HepG2 (cell line): Measurements from ENCODE around the gene PKMYT1. TPM values are rescaled to one million over a fixed set of nuclear protein-coding genes. Genes with fewer than 3 reads are reported as not detected.

Experiments used
- ARNT ChIP-seq: fragments of 450-650 bp; IDR thresholded peaks from 2 replicates; pipeline ENCODE4 v1.6.1; 2017
- GLI4 ChIP-seq: sonication (generic); formaldehyde crosslinking; IDR thresholded peaks from 2 replicates; pipeline ENCODE4 v1.5.1; 2020; ENCODE audit warnings: missing genetic modification reagents, mild to moderate bottlenecking, moderate library complexity, borderline replicate concordance
- KDM1A ChIP-seq: IDR thresholded peaks from 2 replicates; pipeline ENCODE4 v1.6.1; 2016; ENCODE audit warnings: missing compliant biosample characterization
- KDM5A ChIP-seq: fragments of 200-600 bp; sonication (generic); IDR thresholded peaks from 2 replicates; pipeline ENCODE4 v1.7.0; 2018; ENCODE audit warnings: antibody characterized with exemption, mild to moderate bottlenecking, low read length, borderline replicate concordance
- MAZ ChIP-seq, 2 experiments: sonication (generic) in 1 of 2; formaldehyde crosslinking in 1 of 2; IDR thresholded peaks; 2 replicates each; pipeline versions ENCODE4 v1.5.0 to v1.6.1; 2012 to 2020; ENCODE audit warnings: low read depth in 2 of 2, mild to moderate bottlenecking in 2 of 2, borderline replicate concordance in 1 of 2, improper control_type of control experiment in 1 of 2, low read length in 1 of 2, missing genetic modification reagents in 1 of 2, moderate library complexity in 1 of 2
- MXI1 ChIP-seq: IDR thresholded peaks from 3 replicates; pipeline ENCODE4 v1.6.1; 2012; ENCODE audit warnings: low read depth, low read length, inconsistent platforms, borderline replicate concordance
- PBX2 ChIP-seq: IDR thresholded peaks from 2 replicates; pipeline ENCODE4 v1.6.1; 2016; ENCODE audit warnings: control low read depth
- RORA ChIP-seq: sonication (generic); formaldehyde crosslinking; IDR thresholded peaks from 2 replicates; pipeline ENCODE4 v1.5.0; 2020; ENCODE audit warnings: mild to moderate bottlenecking, missing genetic modification reagents, moderate library complexity
- SIN3A ChIP-seq: IDR thresholded peaks from 2 replicates; pipeline ENCODE4 v1.6.1; 2011; ENCODE audit warnings: low read depth, mild to moderate bottlenecking, control low read depth, low read length, borderline replicate concordance
- SP5 ChIP-seq: IDR thresholded peaks from 2 replicates; pipeline ENCODE4 v1.6.1; 2016; ENCODE audit warnings: low read depth, borderline replicate concordance
- STAG1 ChIP-seq: sonication (generic); formaldehyde crosslinking; IDR thresholded peaks from 2 replicates; pipeline ENCODE4 v1.4.0; 2020; ENCODE audit warnings: missing genetic modification reagents
- TCF7 ChIP-seq: sonication (generic); IDR thresholded peaks from 2 replicates; pipeline ENCODE4 v1.6.1; 2016; ENCODE audit warnings: antibody characterized with exemption, low read depth
- TEAD2 ChIP-seq: sonication (generic); formaldehyde crosslinking; IDR thresholded peaks from 2 replicates; pipeline ENCODE4 v1.9.0; 2021; ENCODE audit warnings: missing genetic modification reagents
- TOE1 ChIP-seq: sonication (generic); formaldehyde crosslinking; IDR thresholded peaks from 2 replicates; pipeline ENCODE4 v1.4.0; 2020; ENCODE audit warnings: mild to moderate bottlenecking, missing genetic modification reagents
- ZFP37 ChIP-seq: sonication (generic); formaldehyde crosslinking; IDR thresholded peaks from 2 replicates; pipeline ENCODE4 v1.4.0; 2020; ENCODE audit warnings: missing genetic modification reagents, borderline replicate concordance
- ZKSCAN5 ChIP-seq: sonication (generic); formaldehyde crosslinking; IDR thresholded peaks from 2 replicates; pipeline ENCODE4 v1.5.1; 2020; ENCODE audit warnings: mild to moderate bottlenecking, missing genetic modification reagents
- ZNF136 ChIP-seq: sonication (generic); formaldehyde crosslinking; IDR thresholded peaks from 2 replicates; pipeline ENCODE4 v1.8.1; 2022; ENCODE audit warnings: low read depth, mild to moderate bottlenecking, moderate library complexity, missing genetic modification reagents
- ZNF232 ChIP-seq: sonication (generic); formaldehyde crosslinking; IDR thresholded peaks from 2 replicates; pipeline ENCODE4 v1.4.0; 2020; ENCODE audit warnings: missing genetic modification reagents, borderline replicate concordance
- ZNF281 ChIP-seq: sonication (generic); formaldehyde crosslinking; IDR thresholded peaks from 2 replicates; pipeline ENCODE4 v1.4.0; 2020; ENCODE audit warnings: missing genetic modification reagents, borderline replicate concordance
- ZNF414 ChIP-seq: sonication (generic); formaldehyde crosslinking; IDR thresholded peaks from 2 replicates; pipeline ENCODE4 v1.5.0; 2020; ENCODE audit warnings: missing genetic modification reagents
- ZNF615 ChIP-seq: sonication (generic); formaldehyde crosslinking; IDR thresholded peaks from 2 replicates; pipeline ENCODE4 v1.5.0; 2020; ENCODE audit warnings: mild to moderate bottlenecking, missing genetic modification reagents, borderline replicate concordance
- ZNF709 ChIP-seq: sonication (generic); formaldehyde crosslinking; IDR thresholded peaks from 2 replicates; pipeline ENCODE4 v1.5.0; 2020; ENCODE audit warnings: mild to moderate bottlenecking, missing genetic modification reagents
- polyA plus RNA-seq, 8 experiments: library from polyadenylated mRNA; depleted of rRNA in 3 of 8; stranded (reverse) in 7 of 8; unstranded in 1 of 8; fragments of >200 nt; fragmentation: Illumina TruSeq in 4 of 8; extraction: Trizol in 4 of 8; gene quantifications; 2 replicates each; pipeline versions ENCODE4 v1.2.1 to v1.2.3, GENCODE V29; 2011 to 2016; ENCODE audit warnings: low read depth in 4 of 8, missing spikeins in 1 of 8, mixed read lengths in 1 of 8; ENCODE audit not compliant: insufficient read depth in 1 of 8
- total RNA-seq, 5 experiments: library from RNA; depleted of rRNA; stranded (reverse); fragments of >200 nt; fragmentation: Illumina TruSeq; extraction: Trizol; gene quantifications; 2 replicates each; pipeline ENCODE4 v1.2.3, GENCODE V29; 2016; ENCODE audit warnings: low read depth in 1 of 5
- TF ChIP-seq, protein P1 (sequence below): sonication (generic); formaldehyde crosslinking; IDR thresholded peaks from 2 replicates; pipeline ENCODE4 v1.8.0; 2023; ENCODE audit warnings: mild to moderate bottlenecking, missing genetic modification reagents

The PKMYT1 gene
- total and polyA plus RNA-seq, 2 of the 13 experiments (the other 11 are each of a cell fraction or from before 2014, with no cell fraction given) = 7.0 to 27.8 TPM

DNA sequence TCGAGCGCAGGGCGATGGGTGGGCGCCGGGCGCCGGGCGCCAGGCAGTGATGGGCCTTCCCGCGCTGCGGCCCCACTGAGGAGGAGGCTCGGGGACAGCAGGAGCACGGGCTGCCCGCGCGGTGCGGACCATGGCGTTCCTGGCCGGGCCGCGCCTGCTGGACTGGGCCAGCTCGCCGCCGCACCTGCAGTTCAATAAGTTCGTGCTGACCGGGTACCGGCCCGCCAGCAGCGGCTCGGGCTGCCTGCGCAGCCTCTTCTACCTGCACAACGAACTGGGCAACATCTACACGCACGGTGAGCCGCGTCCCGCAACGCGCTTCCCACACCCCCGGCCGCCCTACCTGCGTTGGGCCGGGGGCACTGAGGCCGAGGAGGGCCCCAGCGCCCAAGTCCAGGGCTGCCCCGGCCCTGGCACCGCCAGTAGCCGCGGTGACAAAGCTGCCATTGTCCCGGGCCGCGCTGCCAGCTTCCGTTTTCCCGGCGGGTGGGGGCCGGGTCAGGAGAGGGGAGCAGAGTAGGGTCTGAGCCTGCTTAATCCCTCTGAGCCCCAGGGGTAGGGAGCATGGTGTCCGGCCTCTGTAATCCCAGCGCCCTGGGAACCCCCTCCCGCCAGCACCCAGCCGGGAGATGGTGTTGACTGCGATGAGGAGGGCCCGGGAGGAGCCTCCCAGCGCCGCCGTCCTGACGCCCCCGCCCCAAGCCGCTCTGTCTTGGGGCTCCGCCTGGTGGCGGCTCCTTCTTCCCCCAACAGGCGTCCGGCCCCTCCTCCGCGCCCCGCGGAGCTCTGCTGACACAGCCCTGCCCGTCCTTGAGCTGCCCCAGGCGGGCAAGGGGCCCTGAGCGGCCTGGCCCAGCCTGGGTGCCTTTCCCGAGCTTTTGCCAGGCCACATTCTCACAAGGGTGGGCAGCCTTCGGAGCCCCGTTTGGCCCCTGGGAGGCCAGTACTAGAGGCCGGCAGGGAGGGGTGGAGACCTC is 10.4 kb downstream of the PKMYT1 start (continued):
- 0 out of 2 replicates have a peak, but pooled peaks have one; percentile 27 for TF ChIP-seq SIN3A
- TF ChIP-seq MAZ (IDR thresholded peaks at IDR 0.05; ENCODE audit: borderline replicate concordance, low read depth, low read length) = peak; percentile 85; the same call in 1 of the 2 replicates
- TF ChIP-seq MAZ (CRISPR knock-in tag; IDR thresholded peaks at IDR 0.05; ENCODE audit: low read depth) = 0 out of 2 replicates have a peak, but pooled peaks have one; percentile 22
- TF ChIP-seq ZKSCAN5 (CRISPR knock-in tag) = no peak
- TF ChIP-seq ZNF709 (CRISPR knock-in tag) = no peak; the same call in 1 of the 2 replicates
- TF ChIP-seq SP5 (CRISPR knock-in tag) = peak; percentile 40; the same call in 1 of the 2 replicates
- TF ChIP-seq RORA (CRISPR knock-in tag) = no peak
- peak; percentile 28 for TF ChIP-seq STAG1 (CRISPR knock-in tag)
- TF ChIP-seq ZNF232 (CRISPR knock-in tag) = 0 out of 2 replicates have a peak, but pooled peaks have one; percentile 50
- no peak for TF ChIP-seq KDM1A (CRISPR knock-in tag)
- TF ChIP-seq KDM5A = no peak
- TF ChIP-seq PBX2 (CRISPR knock-in tag) = no peak
- peak; percentile 27; the same call in 1 of the 2 replicates for TF ChIP-seq ZNF281 (CRISPR knock-in tag)
- no peak for TF ChIP-seq TCF7
- TF ChIP-seq TOE1 (CRISPR knock-in tag) = no peak
- no peak for TF ChIP-seq ARNT
- TF ChIP-seq, protein P1, sequence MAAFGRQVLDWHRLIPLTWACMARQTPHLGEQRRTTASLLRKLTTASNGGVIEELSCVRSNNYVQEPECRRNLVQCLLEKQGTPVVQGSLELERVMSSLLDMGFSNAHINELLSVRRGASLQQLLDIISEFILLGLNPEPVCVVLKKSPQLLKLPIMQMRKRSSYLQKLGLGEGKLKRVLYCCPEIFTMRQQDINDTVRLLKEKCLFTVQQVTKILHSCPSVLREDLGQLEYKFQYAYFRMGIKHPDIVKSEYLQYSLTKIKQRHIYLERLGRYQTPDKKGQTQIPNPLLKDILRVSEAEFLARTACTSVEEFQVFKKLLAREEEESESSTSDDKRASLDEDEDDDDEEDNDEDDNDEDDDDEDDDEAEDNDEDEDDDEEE (CRISPR knock-in tag) = peak; percentile 68; the same call in 1 of the 2 replicates
- no peak for TF ChIP-seq ZNF615 (CRISPR knock-in tag)
- TF ChIP-seq ZNF414 (CRISPR knock-in tag) = peak; percentile 33; the same call in 1 of the 2 replicates
- 0 out of 2 replicates have a peak, but pooled peaks have one; percentile 24 for TF ChIP-seq ZFP37 (CRISPR knock-in tag)
- TF ChIP-seq GLI4 (CRISPR knock-in tag) = 0 out of 2 replicates have a peak, but pooled peaks have one; percentile 53
- TF ChIP-seq MXI1 = no peak
- TF ChIP-seq ZNF136 (CRISPR knock-in tag) = peak; percentile 19; the same call in 1 of the 2 replicates
- no peak for TF ChIP-seq TEAD2
